HPDE6-E6E7 (cell line): Measurements from ENCODE around the gene CPNE5.
A peak's percentile ranks its signal among the peaks of the same experiment; 100 is the strongest.

Source experiments
- DNase-seq: peaks from one replicate; pipeline ENCODE4 v3.0.0; 2011; ENCODE audit warnings: missing footprints; ENCODE audit errors: extremely low spot score

The CPNE5 gene

GRCh38 chr6:36793296-36793912 lies 45.8 kb downstream of the CPNE5 start:
- DNase-seq = no peak

GRCh38 chr6:36791521-36792135 lies 47.6 kb downstream of the CPNE5 start:
- no peak for DNase-seq

- no peak for DNase-seq
Observed at GRCh38 chr6:36791085-36791484, 48.2 kb downstream of the CPNE5 start.

GRCh38 chr6:36788768-36789167 lies 50.5 kb downstream of the CPNE5 start:
- no peak for DNase-seq

GRCh38 chr6:36788186-36788585 lies 51.1 kb downstream of the CPNE5 start:
- DNase-seq = no peak

- no peak for DNase-seq
Observed at GRCh38 chr6:36787210-36787609, 52.0 kb downstream of the CPNE5 start.

- no peak for DNase-seq
Observed at GRCh38 chr6:36786055-36786675, 53.1 kb downstream of the CPNE5 start.

- DNase-seq = no peak
Observed at GRCh38 chr6:36784376-36784636, 54.9 kb downstream of the CPNE5 start.

- no peak for DNase-seq
Observed at GRCh38 chr6:36783603-36784375, 55.5 kb downstream of the CPNE5 start.

- no peak for DNase-seq
Observed at GRCh38 chr6:36781669-36782068, 57.6 kb downstream of the CPNE5 start.

- DNase-seq = peak; percentile 29
Observed at GRCh38 chr6:36780442-36781177, 58.6 kb downstream of the CPNE5 start.

- DNase-seq = no peak
Observed at GRCh38 chr6:36779227-36779626, 60.0 kb downstream of the CPNE5 start.

- DNase-seq = no peak
Observed at GRCh38 chr6:36777801-36778200, 61.4 kb downstream of the CPNE5 start.

- no peak for DNase-seq
Observed at GRCh38 chr6:36776167-36776566, 63.1 kb downstream of the CPNE5 start.

- DNase-seq = no peak
Observed at GRCh38 chr6:36774331-36774730, 64.9 kb downstream of the CPNE5 start.

- no peak for DNase-seq
Observed at GRCh38 chr6:36772397-36772796, 66.8 kb downstream of the CPNE5 start.

- DNase-seq = no peak
Observed at GRCh38 chr6:36771145-36771544, 68.1 kb downstream of the CPNE5 start.

GRCh38 chr6:36769676-36770499 lies 69.4 kb downstream of the CPNE5 start:
- DNase-seq = no peak

GRCh38 chr6:36769183-36769675 lies 70.0 kb downstream of the CPNE5 start:
- no peak for DNase-seq

- DNase-seq = no peak
Observed at GRCh38 chr6:36766399-36766945, 72.8 kb downstream of the CPNE5 start.
